SHP77 treated with DMSO at 0.1 percent for 48 hours (cell line): ENCODE results near the gene PLPPR1.

ENCODE experiments used
- DNase-seq: peaks from one replicate; lab custom pipeline; 2025; lab: John Stamatoyannopoulos, UW

Gene PLPPR1

GRCh38 chr9:101350285-101350684 is 321.8 kb downstream of the PLPPR1 start:
- no peak for DNase-seq

GRCh38 chr9:101352892-101353463 is 324.5 kb downstream of the PLPPR1 start:
- DNase-seq: no peak

- no peak for DNase-seq
Measured at GRCh38 chr9:101353683-101354082, 325.2 kb downstream of the PLPPR1 start.

GRCh38 chr9:101354143-101354764 is 325.7 kb downstream of the PLPPR1 start:
- DNase-seq: no peak

- no peak for DNase-seq
Measured at GRCh38 chr9:101354765-101355708, 326.5 kb downstream of the PLPPR1 start.

- DNase-seq: no peak
Measured at GRCh38 chr9:101356619-101357018, 328.1 kb downstream of the PLPPR1 start.

- no peak for DNase-seq
Measured at GRCh38 chr9:101359679-101360078, 331.2 kb downstream of the PLPPR1 start.

- no peak for DNase-seq
Measured at GRCh38 chr9:101360647-101361046, 332.1 kb downstream of the PLPPR1 start.

GRCh38 chr9:101362450-101362849 is 333.9 kb downstream of the PLPPR1 start:
- no peak for DNase-seq

GRCh38 chr9:101365181-101365580 is 336.7 kb downstream of the PLPPR1 start:
- DNase-seq: no peak

- DNase-seq: no peak
Measured at GRCh38 chr9:101366038-101366756, 337.7 kb downstream of the PLPPR1 start.

GRCh38 chr9:101367323-101367722 is 338.8 kb downstream of the PLPPR1 start:
- no peak for DNase-seq

GRCh38 chr9:101369286-101369685 is 340.8 kb downstream of the PLPPR1 start:
- no peak for DNase-seq

GRCh38 chr9:101369884-101370531 is 341.5 kb downstream of the PLPPR1 start:
- no peak for DNase-seq

- no peak for DNase-seq
Measured at GRCh38 chr9:101371813-101372212, 343.3 kb downstream of the PLPPR1 start.

GRCh38 chr9:101372327-101373118 is 344.0 kb downstream of the PLPPR1 start:
- no peak for DNase-seq
